Measurements from ENCODE around the gene NDUFB1.

Gene NDUFB1

GRCh38 chr14:92103363-92103989, 18.0 kb downstream of the NDUFB1 start:
- H3K27ac ChIP-seq, result no peak overlapping the region

DNA sequence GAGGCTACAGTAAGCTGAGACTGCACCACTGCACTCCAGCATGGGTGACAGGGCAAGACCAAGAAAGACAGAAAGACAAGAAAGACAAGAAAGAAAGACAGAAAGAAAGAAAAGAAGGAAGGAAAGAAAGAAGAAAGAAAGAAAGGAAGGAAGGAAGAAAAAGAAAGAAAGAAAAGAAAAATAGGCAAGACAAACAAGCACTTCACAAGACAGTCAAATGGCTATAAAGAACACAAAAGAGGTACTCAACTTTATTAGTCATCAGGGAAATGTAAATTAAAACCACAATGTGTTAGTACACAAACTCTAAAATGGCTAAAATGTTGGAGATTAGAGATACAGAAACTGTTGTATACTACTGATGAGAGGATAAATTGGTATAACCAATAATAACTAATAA, 21.7 kb downstream of the NDUFB1 start:
- H3K27ac ChIP-seq, result no peak overlapping the region
- no peak for DNase-seq (ENCODE audit: low read depth, low spot score)

More at GRCh38 chr14:92103363-92103989, 18.0 kb downstream of the NDUFB1 start:
- no peak for DNase-seq (ENCODE audit: low read depth, low spot score)

DNA sequence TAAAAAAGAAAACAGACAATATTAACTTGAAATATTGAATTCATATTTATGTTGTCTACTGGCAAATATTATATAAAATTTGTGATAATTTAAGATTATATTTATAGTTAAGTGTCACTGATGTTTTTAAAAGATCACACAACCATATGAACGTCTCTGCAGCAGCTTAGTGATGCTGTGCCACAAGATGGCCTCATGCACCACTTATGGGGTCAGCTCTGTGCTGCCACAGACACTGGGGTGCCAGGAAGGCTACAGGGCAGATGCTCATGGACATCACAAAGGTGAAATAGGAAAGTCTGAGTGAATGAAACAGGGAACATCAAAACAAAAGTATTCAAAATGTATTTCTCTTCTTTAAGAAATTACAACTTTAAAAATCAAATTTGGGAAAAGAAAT, 28.2 kb downstream of the NDUFB1 start:
- no peak overlapping the region for H3K27ac ChIP-seq
- no peak for DNase-seq (ENCODE audit: low read depth, low spot score)

DNA sequence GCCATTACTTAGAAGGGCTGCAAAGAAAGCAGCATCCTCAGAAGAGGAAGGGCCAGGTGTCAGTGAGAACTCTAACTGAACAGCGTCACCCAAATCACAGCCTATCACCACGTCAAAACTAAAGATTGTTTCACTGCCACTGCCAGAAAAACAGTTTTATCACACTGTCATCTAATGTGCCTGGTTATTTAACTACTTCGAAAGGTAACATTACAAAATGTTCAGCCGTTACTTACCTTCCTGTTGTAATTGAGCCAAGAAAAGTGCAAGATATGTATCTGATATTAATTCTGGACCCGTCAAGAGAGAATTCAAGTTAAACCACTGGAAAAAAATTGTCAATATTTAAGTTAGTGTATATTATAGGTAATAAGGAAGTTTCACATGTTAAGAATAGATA, 33.0 kb downstream of the NDUFB1 start:
- no peak for DNase-seq (ENCODE audit: low read depth, low spot score)
- no peak overlapping the region for H3K27ac ChIP-seq

- no peak for DNase-seq (ENCODE audit: low read depth, low spot score)
- H3K27ac ChIP-seq, result no peak overlapping the region
Measured at GRCh38 chr14:92074555-92074954, 47.0 kb downstream of the NDUFB1 start.

Data from epithelial cell of prostate (primary cell).